Esophagus squamous epithelium (tissue), 5 donors: ENCODE measurements around the gene SLC45A2. TPM values are rescaled to one million over a fixed set of nuclear protein-coding genes. Genes with fewer than 3 reads are reported as not detected.

ENCODE experiments used
- DNase-seq: peaks from one replicate; lab custom pipeline; 2025; lab: John Stamatoyannopoulos, UW
- H3K27ac ChIP-seq, 4 donors: fragments of 200-600 bp; sonication (generic); one replicate each; pipeline ENCODE4 v1.5.1; 2016 to 2019; ENCODE audit warnings: mild to moderate bottlenecking in 1 of 4
- H3K27me3 ChIP-seq, 4 donors: fragments of 200-600 bp; sonication (generic); 1 replicate in 3 of 4; 2 replicates in 1 of 4; pipeline versions ENCODE4 v1.5.1 to v1.6.0; 2017 to 2021; ENCODE audit warnings: antibody characterized with exemption in 1 of 4
- H3K36me3 ChIP-seq, 3 donors: fragments of 200-600 bp; sonication (generic); one replicate each; pipeline ENCODE4 v1.5.1; 2016 to 2019
- H3K4me1 ChIP-seq, 3 donors: fragments of 200-600 bp; sonication (generic); one replicate each; pipeline ENCODE4 v1.5.1; 2017 to 2019
- H3K4me3 ChIP-seq, 4 donors: fragments of 200-600 bp; sonication (generic); 1 replicate in 3 of 4; 2 replicates in 1 of 4; pipeline ENCODE4 v1.5.1; 2016 to 2019; ENCODE audit warnings: mild to moderate bottlenecking in 2 of 4, moderate library complexity in 1 of 4
- H3K9me3 ChIP-seq, 3 donors: fragments of 200-600 bp; sonication (generic); one replicate each; pipeline ENCODE4 v1.5.1; 2016 to 2019
- POLR2A ChIP-seq, 4 donors: fragments of 450-650 bp; IDR thresholded peaks; one replicate each; pipeline ENCODE4 v1.6.1; 2017; ENCODE audit warnings: antibody characterized with exemption in 4 of 4, mild to moderate bottlenecking in 4 of 4, moderate library complexity in 3 of 4
- WGBS, 2 donors: methylation state at CpG; one replicate each; pipeline ENCODE4 v1.1.5; 2018; 5-methylcytosine and 5-hydroxymethylcytosine counted together
- intact Hi-C: fragments of 100-400 bp; cut with DNase I; formaldehyde crosslinking; loops from one replicate; pipeline ENCODE4 v1.15.0; 2022
- total RNA-seq, 4 donors: library from RNA; depleted of rRNA; stranded (reverse); fragments of >200 nt; gene quantifications; one replicate each; pipeline ENCODE4 v1.1.0, GENCODE V29; 2016
- TF ChIP-seq, protein P1 (sequence below), 6 experiments: fragments of 450-650 bp in 4 of 6; fragments of 200-600 bp in 2 of 6; sonication (generic) in 2 of 6; IDR thresholded peaks; one replicate each; pipeline ENCODE4 v1.5.1; 2016 to 2019; ENCODE audit warnings: antibody characterized with exemption in 6 of 6, mild to moderate bottlenecking in 4 of 6, moderate library complexity in 4 of 6
- donor health status: DM: yes; HTN: yes; CAD: no.

Gene SLC45A2
- total RNA-seq, 4 donors from 2014 or later: 0.19 TPM; not detected in 3

DNA sequence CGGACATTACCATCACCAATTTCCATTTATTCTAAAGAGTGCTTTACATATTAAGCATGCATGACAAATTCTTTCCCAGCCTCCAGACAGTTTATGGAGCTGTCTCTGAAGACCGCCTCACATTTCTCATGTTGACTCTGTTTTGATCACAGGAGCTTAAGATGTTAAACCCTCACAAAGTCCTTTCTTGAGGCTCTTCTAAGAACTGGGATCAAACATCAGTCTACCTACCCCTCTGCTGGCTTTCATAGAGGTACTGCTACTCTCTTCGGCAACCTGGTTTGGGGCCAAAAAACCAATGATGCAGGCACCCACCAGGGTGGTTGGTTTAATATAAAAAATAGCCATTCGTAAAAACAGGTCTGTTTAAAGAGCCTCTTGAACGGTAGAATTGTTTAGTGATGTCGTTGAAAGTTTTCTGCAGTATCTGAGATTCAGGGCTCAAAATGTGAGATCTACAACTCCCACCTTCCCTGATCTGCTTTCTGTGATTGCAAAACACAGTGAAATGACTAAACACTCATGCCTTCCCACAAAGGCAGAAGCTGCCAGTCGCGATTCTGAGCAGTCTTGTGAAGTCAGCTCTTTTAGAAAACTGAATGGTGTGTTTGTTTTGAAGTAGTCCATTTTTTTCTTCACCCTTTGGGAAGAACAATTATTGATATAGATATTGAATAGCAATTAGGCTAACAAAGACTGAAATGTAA, 44.8 kb downstream of the SLC45A2 start:
- Histone ChIP-seq H3K4me1 (peaks cover 0 to 23% (median 6%) of the 10 kb centered on the region in 3 donors), H3K27ac (no peak overlapping the region), H3K36me3 (no peaks in the 10 kb centered on the region), H3K4me3 (no peak overlapping the region), H3K27me3 (peaks cover 0 to 90% (median 18%) of the 10 kb centered on the region in 4 donors), H3K9me3 (no peaks in the 10 kb centered on the region)
- 67 to 82% methylated on average over 8 of the region's 8 CpGs for WGBS, 2 donors
- intact Hi-C loops: no loop called here
- no peak for TF ChIP-seq POLR2A (IDR thresholded peaks at IDR 0.05)
- TF ChIP-seq, protein P1, sequence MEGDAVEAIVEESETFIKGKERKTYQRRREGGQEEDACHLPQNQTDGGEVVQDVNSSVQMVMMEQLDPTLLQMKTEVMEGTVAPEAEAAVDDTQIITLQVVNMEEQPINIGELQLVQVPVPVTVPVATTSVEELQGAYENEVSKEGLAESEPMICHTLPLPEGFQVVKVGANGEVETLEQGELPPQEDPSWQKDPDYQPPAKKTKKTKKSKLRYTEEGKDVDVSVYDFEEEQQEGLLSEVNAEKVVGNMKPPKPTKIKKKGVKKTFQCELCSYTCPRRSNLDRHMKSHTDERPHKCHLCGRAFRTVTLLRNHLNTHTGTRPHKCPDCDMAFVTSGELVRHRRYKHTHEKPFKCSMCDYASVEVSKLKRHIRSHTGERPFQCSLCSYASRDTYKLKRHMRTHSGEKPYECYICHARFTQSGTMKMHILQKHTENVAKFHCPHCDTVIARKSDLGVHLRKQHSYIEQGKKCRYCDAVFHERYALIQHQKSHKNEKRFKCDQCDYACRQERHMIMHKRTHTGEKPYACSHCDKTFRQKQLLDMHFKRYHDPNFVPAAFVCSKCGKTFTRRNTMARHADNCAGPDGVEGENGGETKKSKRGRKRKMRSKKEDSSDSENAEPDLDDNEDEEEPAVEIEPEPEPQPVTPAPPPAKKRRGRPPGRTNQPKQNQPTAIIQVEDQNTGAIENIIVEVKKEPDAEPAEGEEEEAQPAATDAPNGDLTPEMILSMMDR (IDR thresholded peaks at IDR 0.05): no peak
- no peak for DNase-seq

DNA sequence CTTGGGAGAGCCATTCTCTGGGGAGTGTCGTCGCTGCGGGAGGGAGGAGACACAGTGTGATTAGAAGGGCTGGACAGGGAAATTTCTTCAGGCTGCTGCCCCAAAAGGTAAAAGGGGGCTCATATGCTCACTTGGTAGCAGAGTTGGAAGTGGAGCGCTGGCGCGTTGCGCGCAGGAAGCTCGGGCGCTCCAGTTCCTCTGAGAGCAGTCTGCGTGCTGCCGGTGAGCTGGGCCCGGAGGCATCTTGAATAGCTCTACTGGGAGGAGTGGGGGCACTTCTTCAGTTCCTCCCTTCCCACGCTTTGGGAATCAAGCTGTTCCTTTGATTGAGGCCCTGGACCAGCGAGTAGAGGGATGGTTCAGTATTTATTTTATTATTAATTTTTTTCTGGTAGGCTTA, 45.6 kb downstream of the SLC45A2 start:
- TF ChIP-seq POLR2A (IDR thresholded peaks at IDR 0.05): no peak
- TF ChIP-seq, protein P1 (IDR thresholded peaks at IDR 0.05): no peak
- intact Hi-C loops: no loop called here
- 13 to 35% methylated on average over 3 to 15 of the region's 15 CpGs for WGBS, 2 donors
- no peak overlapping the region for H3K27ac ChIP-seq
- peaks cover 0 to 82% (median 18%) of the 10 kb centered on the region in 4 donors for H3K27me3 ChIP-seq
- no peak for DNase-seq
- peaks cover 0 to 23% (median 6%) of the 10 kb centered on the region in 3 donors for H3K4me1 ChIP-seq
- H3K9me3 ChIP-seq: no peaks in the 10 kb centered on the region
- H3K36me3 ChIP-seq: no peaks in the 10 kb centered on the region
- no peak overlapping the region for H3K4me3 ChIP-seq

DNA sequence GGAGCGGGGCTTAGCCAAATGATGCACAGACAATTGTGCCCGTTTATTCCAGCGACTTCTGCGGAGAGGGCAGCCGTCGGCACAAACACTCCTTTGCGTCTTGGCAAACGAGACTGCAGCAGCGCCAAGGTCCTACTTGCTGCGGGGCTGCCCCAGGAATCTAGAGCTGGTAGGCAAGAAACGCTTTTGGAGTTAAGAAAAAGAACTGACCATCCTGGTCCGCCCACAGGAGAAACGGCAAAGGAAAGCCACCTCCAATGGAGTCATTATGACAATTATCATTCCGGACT, 46.0 kb downstream of the SLC45A2 start:
- DNase-seq: no peak
- Histone ChIP-seq H3K4me3 (no peak overlapping the region), H3K4me1 (peaks cover 0 to 23% (median 6%) of the 10 kb centered on the region in 3 donors), H3K27me3 (peaks cover 0 to 82% (median 18%) of the 10 kb centered on the region in 4 donors), H3K27ac (no peak overlapping the region), H3K36me3 (no peaks in the 10 kb centered on the region), H3K9me3 (no peaks in the 10 kb centered on the region)
- WGBS, 2 donors: 14 to 32% methylated on average over 7 to 14 of the region's 14 CpGs
- intact Hi-C loops: no loop called here
- TF ChIP-seq, protein P1 (IDR thresholded peaks at IDR 0.05): no peak
- no peak for TF ChIP-seq POLR2A (IDR thresholded peaks at IDR 0.05)

DNA sequence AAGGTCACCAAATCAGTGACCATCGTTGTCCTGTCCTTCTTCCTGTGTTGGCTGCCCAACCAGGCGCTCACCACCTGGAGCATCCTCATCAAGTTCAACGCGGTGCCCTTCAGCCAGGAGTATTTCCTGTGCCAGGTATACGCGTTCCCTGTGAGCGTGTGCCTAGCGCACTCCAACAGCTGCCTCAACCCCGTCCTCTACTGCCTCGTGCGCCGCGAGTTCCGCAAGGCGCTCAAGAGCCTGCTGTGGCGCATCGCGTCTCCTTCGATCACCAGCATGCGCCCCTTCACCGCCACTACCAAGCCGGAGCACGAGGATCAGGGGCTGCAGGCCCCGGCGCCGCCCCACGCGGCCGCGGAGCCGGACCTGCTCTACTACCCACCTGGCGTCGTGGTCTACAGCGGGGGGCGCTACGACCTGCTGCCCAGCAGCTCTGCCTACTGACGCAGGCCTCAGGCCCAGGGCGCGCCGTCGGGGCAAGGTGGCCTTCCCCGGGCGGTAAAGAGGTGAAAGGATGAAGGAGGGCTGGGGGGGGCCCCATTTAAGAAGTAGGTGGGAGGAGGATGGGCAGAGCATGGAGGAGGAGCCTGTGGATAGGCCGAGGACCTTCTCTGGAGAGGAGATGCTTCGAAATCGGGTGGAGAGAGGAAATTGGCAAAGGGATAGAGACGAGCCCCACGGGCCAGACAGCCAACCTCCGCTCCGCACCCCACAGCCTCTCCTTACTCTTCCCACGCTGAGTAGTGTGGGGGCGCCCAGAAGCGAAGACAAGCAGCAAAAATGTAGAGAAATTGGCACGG, 46.6 kb downstream of the SLC45A2 start:
- H3K36me3 ChIP-seq: no peaks in the 10 kb centered on the region
- H3K9me3 ChIP-seq: no peaks in the 10 kb centered on the region
- DNase-seq: no peak
- WGBS, 2 donors: 20 to 36% methylated on average over 10 to 41 of the region's 54 CpGs
- intact Hi-C loops: no loop called here
- H3K27ac ChIP-seq: no peak overlapping the region
- H3K4me3 ChIP-seq: no peak overlapping the region
- H3K4me1 ChIP-seq: peaks cover 0 to 23% (median 6%) of the 10 kb centered on the region in 3 donors
- TF ChIP-seq, protein P1 (IDR thresholded peaks at IDR 0.05): no peak
- TF ChIP-seq POLR2A (IDR thresholded peaks at IDR 0.05): no peak
- H3K27me3 ChIP-seq: peaks cover 0 to 84% (median 18%) of the 10 kb centered on the region in 4 donors
